Measurements from ENCODE around the gene RNF20. TPM values are rescaled to one million over a fixed set of nuclear protein-coding genes. Genes with fewer than 3 reads are reported as not detected.
A peak's percentile ranks its signal among the peaks of the same experiment; 100 is the strongest.

The RNF20 gene
- total RNA-seq, 1 donor from 2014 or later: 37.0 TPM

GRCh38 chr9:101569741-101570501 lies 36.3 kb downstream of the RNF20 start:
- peaks cover 12% of the 10 kb centered on the region for H3K4me1 Mint-ChIP-seq
- peaks cover 19% of the 10 kb centered on the region for H3K36me3 Mint-ChIP-seq
- H3K4me3 Mint-ChIP-seq: no peak overlapping the region
- Histone ChIP-seq H2AFZ (replicated peaks) (no peak overlapping the region), H3K36me3 (no peaks in the 10 kb centered on the region), H3K9ac (no peak overlapping the region), H3K9me3 (ENCODE audit: low read depth) (no peaks in the 10 kb centered on the region), H3F3A (ENCODE audit: low read depth) (no peaks in the 10 kb centered on the region), H3K4me1 (no peaks in the 10 kb centered on the region), H4K20me1 (ENCODE audit: low read depth) (no peaks in the 10 kb centered on the region), H3K4me2 (no peak overlapping the region), H3K79me2 (ENCODE audit: low read depth) (no peaks in the 10 kb centered on the region), H3K27me3 (no peaks in the 10 kb centered on the region), H3K27ac (no peak overlapping the region), H3K4me3 (no peak overlapping the region)
- no peak for DNase-seq (ENCODE audit: low spot score)
- TF ChIP-seq EZH2 (IDR thresholded peaks at IDR 0.05) (no peak), CTCF (IDR thresholded peaks at IDR 0.05) (no peak), EZH2phosphoT487 (IDR thresholded peaks at IDR 0.05) (no peak)
- H3K27me3 Mint-ChIP-seq (ENCODE audit: insufficient read depth, low read depth): no peaks in the 10 kb centered on the region
- H3K27ac Mint-ChIP-seq: no peak overlapping the region
- H3K9me3 Mint-ChIP-seq: no peaks in the 10 kb centered on the region

GRCh38 chr9:101571114-101571513 lies 37.5 kb downstream of the RNF20 start:
- no peak overlapping the region for H3K4me2 ChIP-seq
- no peak overlapping the region for H2AFZ ChIP-seq (replicated peaks)
- no peak for TF ChIP-seq EZH2phosphoT487 (IDR thresholded peaks at IDR 0.05)
- TF ChIP-seq CTCF (IDR thresholded peaks at IDR 0.05): no peak
- no peak for TF ChIP-seq EZH2 (IDR thresholded peaks at IDR 0.05)
- H3K4me1 ChIP-seq: no peaks in the 10 kb centered on the region
- H4K20me1 ChIP-seq (ENCODE audit: low read depth): no peaks in the 10 kb centered on the region
- Mint-ChIP-seq H3K4me3 (no peak overlapping the region), H3K27ac (no peak overlapping the region), H3K9me3 (no peaks in the 10 kb centered on the region), H3K36me3 (peaks cover 10% of the 10 kb centered on the region), H3K4me1 (peaks cover 12% of the 10 kb centered on the region), H3K27me3 (ENCODE audit: insufficient read depth, low read depth) (no peaks in the 10 kb centered on the region)
- no peaks in the 10 kb centered on the region for H3K36me3 ChIP-seq
- H3K9ac ChIP-seq: no peak overlapping the region
- no peaks in the 10 kb centered on the region for H3K27me3 ChIP-seq
- no peaks in the 10 kb centered on the region for H3F3A ChIP-seq (ENCODE audit: low read depth)
- H3K27ac ChIP-seq: no peak overlapping the region
- H3K4me3 ChIP-seq: no peak overlapping the region
- no peaks in the 10 kb centered on the region for H3K9me3 ChIP-seq (ENCODE audit: low read depth)
- no peak for DNase-seq (ENCODE audit: low spot score)
- H3K79me2 ChIP-seq (ENCODE audit: low read depth): no peaks in the 10 kb centered on the region

DNA sequence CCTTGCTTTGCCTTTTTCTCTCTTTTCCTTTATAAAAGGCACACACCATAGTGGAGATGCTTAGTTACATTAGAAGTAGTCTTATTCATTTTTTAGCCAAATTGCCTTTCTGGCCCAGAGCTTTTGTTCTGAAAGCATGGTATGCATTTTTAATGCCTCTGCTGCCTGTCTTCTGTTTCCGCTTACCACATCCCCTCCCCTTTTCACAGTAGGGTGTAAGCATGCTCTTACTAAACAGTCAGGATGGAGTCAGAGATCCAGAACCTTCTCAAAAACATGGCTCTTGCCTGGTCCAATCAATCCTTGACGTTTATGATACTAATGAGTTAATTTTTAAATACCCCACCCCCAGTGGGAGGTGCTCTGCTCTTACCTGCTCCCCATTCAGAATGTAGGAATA lies 38.7 kb downstream of the RNF20 start:
- H2AFZ ChIP-seq (replicated peaks): no peak overlapping the region
- H3K9me3 Mint-ChIP-seq: no peaks in the 10 kb centered on the region
- no peak overlapping the region for H3K4me2 ChIP-seq
- no peaks in the 10 kb centered on the region for H3K36me3 ChIP-seq
- H3K36me3 Mint-ChIP-seq: peaks cover 7% of the 10 kb centered on the region
- DNase-seq (ENCODE audit: low spot score): no peak
- no peaks in the 10 kb centered on the region for H3K9me3 ChIP-seq (ENCODE audit: low read depth)
- H3K27me3 Mint-ChIP-seq (ENCODE audit: insufficient read depth, low read depth): no peaks in the 10 kb centered on the region
- H3K9ac ChIP-seq: no peak overlapping the region
- no peaks in the 10 kb centered on the region for H3K4me1 ChIP-seq
- no peak for TF ChIP-seq EZH2phosphoT487 (IDR thresholded peaks at IDR 0.05)
- no peak for TF ChIP-seq EZH2 (IDR thresholded peaks at IDR 0.05)
- TF ChIP-seq CTCF (IDR thresholded peaks at IDR 0.05): no peak
- H3K4me3 ChIP-seq: no peak overlapping the region
- peaks cover 14% of the 10 kb centered on the region for H3K4me1 Mint-ChIP-seq
- peak overlapping the region; percentile 15 for H3K27ac Mint-ChIP-seq
- H3K27me3 ChIP-seq: no peaks in the 10 kb centered on the region
- no peak overlapping the region for H3K27ac ChIP-seq
- H3K4me3 Mint-ChIP-seq: no peak overlapping the region
- no peaks in the 10 kb centered on the region for H3F3A ChIP-seq (ENCODE audit: low read depth)
- H4K20me1 ChIP-seq (ENCODE audit: low read depth): no peaks in the 10 kb centered on the region
- H3K79me2 ChIP-seq (ENCODE audit: low read depth): no peaks in the 10 kb centered on the region

All from neural progenitor cell (in vitro differentiated cells).